Measurements from ENCODE around the gene PLK5.
"Not testable (repeated sequence)": the region's sequence is repeated elsewhere in the genome, so short reads cannot be mapped to it uniquely, and the experiment has no call there.

PLK5 gene

DNA sequence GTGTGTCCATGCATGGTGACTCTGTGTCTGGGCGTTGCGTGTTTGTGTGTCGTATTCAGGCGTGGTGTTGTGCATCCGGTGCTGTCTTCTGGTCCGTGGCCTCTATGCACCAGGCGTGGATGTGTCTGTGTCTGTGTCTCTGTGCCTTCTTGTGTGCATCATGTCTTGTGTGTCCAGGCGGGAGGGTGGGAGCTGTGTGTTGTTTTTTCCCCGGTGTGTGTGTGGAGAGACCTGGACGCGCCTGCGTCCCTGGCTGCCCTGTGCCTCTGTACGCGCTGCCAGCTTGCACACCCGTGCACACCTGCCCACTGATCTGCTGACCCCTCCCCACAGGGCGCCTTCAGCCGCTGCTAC, 1.1 kb downstream of the PLK5 start:
- no peak for DNase-seq (ENCODE audit: low read depth in 2 of 2, low spot score in 1 of 2)

DNA sequence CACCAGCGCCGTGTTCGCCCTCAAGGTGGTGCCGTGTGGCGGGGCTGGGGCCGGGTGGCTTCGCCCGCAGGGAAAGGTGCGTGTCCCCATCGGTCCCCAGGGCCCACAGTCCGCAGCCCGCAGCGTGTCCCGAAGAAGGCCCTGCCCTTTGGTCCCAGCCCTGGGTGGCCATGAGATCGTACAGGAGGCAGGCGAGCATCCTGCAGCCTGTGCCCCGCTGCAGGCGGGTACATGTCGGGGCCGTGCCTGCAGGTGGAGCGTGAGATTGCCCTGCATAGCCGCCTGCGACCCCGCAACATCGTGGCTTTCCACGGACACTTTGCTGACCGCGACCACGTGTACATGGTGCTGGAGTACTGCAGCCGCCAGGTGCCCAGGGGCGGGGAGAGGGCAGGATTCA, 1.5 kb downstream of the PLK5 start:
- DNase-seq (ENCODE audit: low read depth in 2 of 2, low spot score in 1 of 2): no peak

DNA sequence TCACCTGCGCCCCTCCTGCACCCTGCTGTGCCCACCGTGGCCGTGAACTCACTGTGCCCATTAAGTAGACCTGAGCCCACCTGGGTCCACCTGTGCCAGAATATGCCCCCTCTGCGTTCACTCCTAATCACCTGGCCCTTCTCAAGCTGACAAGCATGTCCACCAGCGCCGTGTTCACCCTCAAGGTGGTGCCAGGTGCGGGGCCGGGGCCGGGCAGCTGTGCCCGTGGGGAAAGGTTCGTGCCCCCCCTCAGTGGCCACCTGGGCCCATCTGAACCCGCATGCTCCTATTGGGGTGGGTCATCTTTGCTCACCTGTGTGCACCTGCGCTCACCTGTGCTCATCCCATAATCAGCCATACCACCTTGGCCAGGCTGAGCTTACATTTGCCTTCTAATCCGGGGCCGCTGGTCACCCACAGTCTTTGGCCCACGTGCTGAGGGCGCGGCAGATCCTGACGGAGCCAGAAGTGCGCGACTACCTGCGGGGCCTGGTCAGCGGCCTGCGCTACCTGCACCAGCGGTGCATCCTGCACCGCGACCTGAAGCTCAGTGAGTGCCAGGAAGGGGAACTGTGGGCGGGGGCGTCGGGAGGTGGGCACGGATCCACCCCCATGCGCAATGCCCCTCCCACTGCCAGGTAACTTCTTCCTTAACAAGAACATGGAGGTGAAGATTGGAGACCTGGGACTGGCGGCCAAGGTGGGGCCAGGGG, 2.3 kb downstream of the PLK5 start:
- no peak for DNase-seq (ENCODE audit: low read depth in 2 of 2, low spot score in 1 of 2)

DNA sequence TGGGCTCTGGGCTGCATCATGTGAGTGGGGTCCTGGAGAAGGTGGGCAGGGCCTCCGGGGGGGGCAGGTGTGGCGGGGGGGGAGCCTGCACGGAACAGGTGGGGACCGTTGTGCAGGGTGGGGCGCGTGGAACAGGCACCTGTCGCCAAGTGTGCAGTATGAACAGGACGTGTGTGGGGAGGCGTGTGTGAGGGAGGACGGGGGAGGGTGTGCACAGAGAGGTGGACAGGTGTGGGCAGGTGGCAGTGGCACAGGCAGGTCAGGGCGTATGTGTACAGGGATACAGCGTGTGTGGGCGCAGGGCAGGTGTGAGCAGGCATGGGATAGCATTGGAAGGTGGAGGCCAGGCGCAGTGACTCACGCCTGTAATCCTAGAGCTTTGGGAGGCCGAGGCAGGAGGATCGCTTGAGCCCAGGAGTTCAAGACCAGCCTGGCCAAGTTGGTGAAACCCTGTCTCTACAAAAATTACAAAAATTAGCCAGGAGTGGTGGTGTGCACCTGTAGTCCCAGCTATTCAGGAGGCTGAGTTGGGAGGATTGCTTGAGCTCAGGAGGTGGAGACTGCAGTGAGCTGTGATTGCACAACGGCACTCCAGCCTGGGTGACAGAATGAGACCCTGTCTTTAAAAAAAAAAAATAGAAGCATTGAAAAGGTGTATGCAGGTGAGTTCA, 3.2 kb downstream of the PLK5 start:
- DNase-seq (ENCODE audit: low read depth in 2 of 2, low spot score in 1 of 2): no peak

DNA sequence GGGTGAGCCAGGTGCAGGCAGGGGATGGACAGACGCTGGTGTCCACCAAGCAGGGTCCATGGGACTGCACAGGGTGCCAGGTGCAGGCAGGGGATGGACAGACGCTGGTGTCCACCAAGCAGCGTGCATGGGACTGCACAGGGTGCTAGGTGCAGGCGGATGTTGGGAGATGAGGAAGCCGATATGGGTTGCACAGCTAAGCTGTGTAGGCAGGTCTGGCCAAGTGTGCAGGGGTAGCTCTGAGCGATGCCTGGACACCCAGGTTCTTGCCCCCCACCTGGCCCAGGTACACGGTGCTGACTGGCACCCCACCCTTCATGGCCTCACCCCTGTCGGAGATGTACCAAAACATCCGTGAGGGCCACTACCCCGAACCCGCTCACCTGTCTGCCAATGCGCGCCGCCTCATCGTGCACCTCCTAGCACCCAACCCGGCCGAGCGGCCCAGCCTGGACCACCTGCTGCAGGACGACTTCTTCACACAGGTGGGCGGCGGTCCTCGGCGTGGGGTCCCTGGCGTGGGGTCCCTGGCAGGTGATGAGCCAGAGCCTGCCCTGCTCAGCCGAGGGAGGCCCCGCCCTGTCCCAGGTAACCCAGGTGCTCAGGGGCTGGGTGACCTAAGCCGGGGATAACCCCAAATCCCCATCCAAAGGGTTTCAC, 3.9 kb downstream of the PLK5 start:
- DNase-seq (ENCODE audit: low read depth in 2 of 2, low spot score in 1 of 2): no peak

DNA sequence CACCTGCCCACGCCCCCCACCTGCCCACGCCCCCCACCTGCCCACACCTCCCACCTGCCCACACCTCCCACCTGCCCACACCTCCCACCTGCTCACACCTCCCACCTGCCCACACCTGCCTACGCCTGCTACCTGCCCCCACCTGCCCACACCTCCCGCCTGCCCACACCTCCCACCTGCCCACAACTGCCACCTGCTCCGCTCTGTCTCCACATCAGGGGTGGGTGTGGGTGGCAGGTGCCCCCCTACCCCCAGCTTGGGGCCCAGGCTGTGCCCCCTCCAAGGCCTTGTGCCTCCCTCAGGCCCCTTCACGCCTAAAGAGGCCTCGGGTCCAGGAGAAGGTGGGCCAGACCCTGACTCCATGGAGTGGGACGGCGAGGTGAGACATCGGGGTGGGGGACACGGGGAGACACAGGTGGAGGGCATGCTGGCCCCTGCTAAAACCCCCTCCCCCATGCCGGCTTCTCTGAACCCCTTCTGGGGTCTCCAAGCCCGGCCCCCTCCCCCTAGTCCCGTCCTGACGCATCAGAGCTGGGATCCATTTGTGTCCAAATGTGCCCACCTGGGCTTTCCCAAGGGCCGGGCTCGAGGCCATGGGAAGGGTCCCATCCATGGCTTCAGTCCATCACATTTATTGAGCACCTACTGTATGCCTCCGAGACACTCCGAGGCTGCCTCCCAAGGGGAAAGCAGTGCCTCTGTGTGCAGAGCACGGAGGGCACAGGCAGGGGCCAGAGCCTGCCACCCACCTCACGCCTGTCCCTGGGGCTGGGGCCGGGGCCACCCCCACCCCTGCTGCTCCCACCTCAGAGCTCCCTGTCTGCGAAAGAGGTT, 4.9 kb downstream of the PLK5 start:
- no peak for DNase-seq (ENCODE audit: low read depth in 2 of 2, low spot score in 1 of 2)

DNA sequence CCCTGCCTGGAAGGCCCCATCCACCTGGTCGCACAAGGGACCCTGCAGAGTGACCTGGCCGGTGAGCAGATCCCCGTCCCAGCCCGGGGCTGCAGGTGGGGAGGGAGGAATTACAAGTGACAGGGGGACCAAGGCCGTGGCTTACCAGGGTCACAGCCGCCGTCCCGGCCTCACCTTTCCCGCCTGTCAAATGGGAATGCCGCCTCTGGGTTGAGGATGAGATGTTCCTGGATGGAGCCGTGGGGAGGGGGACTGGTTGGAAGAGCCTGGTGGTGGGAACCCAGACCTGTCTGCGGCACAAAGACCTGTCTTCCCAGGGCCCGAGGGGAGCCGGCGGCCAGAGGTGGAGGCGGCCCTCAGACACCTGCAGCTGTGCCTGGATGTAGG, 5.5 kb downstream of the PLK5 start:
- no peak for DNase-seq (ENCODE audit: low read depth in 2 of 2, low spot score in 1 of 2)

DNA sequence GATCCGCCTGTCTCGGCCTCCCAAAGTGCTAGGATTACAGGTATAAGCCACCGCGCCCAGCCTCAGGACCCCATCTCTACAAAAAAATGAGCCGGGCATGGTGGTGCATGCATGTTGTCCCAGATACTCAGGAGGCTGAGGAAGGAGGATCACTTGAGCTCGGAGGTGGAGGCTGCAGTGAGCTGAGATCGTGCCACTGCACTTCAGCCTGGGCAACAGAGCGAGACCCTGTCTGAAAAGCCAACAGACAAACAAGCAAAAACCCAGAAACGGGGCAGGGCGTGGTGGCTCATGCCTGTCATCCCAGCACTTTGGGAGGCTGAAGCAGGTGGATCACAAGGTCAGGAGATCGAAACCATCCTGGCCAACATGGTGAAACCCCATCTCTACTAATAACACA, 7.0 kb downstream of the PLK5 start:
- DNase-seq (ENCODE audit: low read depth in 2 of 2, low spot score in 1 of 2): not testable (repeated sequence)

DNA sequence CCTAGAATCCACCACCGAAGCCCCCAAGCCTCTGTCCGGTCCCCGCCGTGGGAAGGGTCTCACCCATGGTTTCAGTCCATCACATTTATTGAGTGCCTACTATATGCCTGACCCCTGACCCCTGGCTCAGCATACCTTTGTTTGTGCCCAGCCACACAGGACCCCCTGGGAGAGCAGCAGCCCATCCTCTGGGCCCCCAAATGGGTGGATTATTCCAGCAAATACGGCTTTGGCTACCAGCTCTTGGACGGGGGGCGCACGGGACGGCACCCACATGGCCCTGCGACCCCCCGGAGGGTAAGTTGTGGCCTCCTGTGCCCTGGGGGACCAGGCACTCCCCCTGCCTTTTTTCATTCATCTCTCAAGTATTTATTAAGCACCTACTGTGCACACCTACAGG, 7.7 kb downstream of the PLK5 start:
- no peak for DNase-seq (ENCODE audit: low read depth in 2 of 2, low spot score in 1 of 2)

DNA sequence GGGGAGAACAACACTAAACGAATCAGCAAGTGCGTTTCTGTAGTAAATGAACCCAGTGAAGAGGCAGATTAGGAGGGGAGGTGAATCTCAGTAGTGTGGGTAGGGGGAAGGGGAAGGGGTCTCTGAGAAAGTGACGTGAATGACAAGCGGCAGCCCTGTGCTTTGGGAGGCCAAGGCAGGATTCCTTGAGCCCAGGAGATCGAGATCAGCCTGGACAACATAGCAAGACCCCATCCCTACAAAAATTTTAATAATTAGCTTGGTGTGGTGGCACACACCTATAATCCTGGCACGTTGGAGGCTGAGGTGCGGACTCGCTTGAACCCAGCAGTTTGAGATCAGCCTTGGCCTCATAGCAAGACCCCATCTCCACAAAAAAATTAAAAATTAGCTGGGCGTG, 8.1 kb downstream of the PLK5 start:
- no peak for DNase-seq (ENCODE audit: low read depth in 2 of 2, low spot score in 1 of 2)

DNA sequence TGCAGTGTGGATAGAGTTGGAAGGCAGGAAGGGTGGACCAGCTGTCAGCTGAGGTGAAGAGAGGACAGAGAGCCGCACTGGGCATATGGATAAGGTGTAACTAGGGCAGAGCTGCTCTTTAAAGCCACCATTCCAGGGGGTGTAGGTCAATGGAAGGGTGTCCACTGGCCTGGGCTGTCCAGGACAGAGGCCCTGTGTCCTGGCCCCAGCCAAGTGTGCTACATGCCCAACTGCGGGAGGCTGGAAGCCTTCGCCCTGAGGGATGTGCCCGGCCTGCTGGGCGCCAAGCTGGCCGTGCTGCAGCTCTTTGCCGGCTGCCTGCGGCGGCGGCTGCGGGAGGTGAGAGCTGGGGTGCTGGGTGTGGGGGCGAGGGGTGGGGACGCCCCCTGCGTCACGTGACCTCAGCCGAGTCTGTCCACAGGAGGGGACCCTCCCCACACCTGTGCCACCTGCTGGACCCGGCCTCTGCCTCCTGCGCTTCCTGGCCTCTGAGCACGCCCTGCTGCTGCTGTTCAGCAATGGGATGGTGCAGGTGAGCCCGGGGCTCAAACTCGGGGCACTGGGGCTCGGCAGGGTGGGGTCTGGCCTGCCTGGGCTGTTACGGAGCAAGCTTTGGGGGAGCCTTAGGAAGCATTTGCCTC, 9.8 kb downstream of the PLK5 start:
- no peak for DNase-seq (ENCODE audit: low read depth in 2 of 2, low spot score in 1 of 2)

DNA sequence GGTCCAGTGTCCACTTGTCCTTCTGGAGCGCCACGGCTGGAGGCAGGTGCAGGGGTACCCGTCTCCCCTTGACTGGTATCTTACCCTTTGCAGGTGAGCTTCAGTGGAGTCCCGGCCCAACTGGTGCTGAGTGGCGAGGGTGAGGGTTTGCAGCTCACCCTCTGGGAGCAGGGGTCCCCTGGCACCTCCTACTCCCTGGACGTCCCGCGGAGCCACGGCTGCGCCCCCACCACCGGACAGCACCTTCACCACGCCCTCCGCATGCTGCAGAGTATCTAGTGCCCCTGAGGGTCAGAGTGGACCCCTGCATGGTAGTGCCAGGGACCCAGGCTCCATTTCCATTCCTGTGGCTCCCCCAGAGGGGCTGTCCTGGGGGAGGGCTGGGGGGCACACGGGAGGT, 11.1 kb downstream of the PLK5 start:
- DNase-seq (ENCODE audit: low read depth in 2 of 2, low spot score in 1 of 2): no peak

DNA sequence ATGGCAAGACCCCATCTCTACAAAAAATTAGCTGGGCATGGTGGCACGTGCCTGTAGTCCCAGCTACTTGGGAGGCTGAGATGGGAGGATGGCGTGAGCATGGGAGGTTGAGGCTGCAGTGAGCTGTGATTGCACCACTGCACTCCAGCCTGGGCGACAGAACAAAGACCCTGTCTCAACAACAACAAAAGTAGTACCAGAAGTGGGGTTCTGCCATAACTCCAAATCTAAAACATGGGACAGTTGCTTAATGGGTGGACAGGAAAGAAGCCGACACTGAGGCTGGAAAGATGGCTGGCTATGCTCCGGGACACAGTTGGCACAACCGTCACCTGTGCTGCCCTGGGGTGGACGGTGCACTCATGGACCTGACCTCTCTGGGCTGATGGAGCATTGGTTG, 11.8 kb downstream of the PLK5 start:
- not testable (repeated sequence) for DNase-seq (ENCODE audit: low read depth in 2 of 2, low spot score in 1 of 2)

DNA sequence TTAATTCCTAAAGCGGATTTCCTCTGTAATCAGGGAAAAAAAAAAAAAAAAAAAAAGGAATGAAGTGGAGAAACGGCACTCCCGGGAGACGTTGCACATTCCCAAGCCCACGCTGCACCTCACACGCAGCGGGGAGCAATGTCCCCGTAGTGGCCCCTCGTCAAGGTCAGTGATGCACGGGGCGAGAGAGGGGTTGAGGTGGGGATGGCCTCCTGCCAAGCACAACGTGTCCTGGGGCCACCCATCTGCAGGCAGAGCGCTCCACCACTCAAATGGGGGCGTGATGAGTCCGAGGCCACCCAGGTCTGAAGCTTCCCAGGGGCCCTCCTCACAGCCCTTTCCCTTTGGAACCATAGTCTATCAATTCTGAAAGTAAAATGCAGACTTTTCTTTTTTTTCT, 15.1 kb downstream of the PLK5 start:
- no peak for DNase-seq (ENCODE audit: low read depth in 2 of 2, low spot score in 1 of 2)

DNA sequence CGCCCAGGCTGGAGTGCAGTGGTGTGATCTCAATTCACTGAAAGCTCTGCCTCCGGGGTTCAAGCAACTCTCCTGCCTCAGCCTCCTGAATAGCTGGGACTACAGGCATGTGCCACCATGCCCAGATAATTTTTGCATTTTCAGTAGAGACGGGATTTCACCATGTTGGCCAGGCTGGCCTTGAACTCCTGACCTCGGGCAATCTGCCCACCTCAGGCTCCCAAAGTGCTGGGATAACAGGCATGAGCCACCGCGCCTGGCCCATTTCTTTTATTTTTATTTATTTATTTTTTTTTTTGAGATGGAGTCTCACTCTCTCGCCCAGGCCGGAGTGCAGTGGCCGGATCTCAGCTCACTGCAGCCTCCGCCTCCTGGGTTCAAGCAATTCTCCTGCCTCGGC, 15.9 kb downstream of the PLK5 start:
- DNase-seq (ENCODE audit: low read depth in 2 of 2, low spot score in 1 of 2): not testable (repeated sequence)

DNA sequence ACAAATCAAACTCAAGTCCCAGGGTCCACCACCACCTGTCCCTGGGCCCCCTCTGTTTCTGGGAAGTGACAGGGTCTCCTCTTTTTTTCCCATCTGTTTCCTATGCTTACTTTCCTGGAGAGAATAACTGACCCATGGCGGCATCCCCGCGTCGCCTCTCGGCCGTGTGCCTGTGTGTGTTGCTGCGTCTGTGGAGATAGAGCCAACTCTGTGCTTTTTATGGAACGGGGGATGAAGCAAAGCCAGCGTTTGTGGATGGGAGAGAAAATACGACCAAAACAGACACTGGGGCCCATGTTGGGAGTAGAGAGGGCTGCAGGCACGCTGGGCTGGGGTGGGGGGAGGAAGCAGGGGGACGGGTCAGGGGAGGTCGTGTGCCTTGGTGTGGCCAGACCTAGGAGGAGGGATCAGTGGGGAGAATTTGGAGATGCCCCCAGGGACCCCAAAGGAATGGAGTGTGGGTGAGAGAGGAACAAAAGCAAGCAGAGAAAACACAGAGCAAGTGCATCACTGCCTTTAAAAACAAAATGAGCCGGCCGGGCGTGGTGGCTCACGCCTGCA, 16.6 kb downstream of the PLK5 start:
- DNase-seq (ENCODE audit: low read depth in 2 of 2, low spot score in 1 of 2): no peak

DNA sequence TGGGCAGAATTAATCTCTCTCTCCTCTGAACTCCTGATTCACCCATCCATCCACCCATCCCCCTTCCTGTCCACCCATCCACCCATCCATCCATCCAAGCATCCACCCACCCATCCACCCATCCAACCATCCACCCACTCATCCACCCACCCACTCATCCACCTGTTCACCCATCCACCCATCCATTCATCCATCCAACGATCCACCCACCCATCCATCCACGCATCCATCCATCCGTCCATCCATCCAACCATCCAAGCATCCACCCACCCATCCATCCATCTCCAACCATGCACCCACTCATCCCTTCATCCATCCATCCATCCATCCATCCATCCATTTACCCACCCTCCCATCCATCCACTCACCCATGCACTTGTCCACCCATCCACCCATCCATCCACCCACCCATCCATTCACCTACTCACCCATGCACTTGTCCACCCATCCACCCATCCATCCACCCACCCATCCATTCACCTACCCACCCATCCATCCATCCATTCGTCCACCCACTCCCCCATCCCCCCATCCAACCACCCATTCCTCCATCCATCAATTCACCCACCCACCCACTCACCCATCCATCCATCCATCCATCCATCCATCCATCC, 25.6 kb downstream of the PLK5 start:
- no peak for DNase-seq (ENCODE audit: low read depth in 2 of 2, low spot score in 1 of 2)

DNA sequence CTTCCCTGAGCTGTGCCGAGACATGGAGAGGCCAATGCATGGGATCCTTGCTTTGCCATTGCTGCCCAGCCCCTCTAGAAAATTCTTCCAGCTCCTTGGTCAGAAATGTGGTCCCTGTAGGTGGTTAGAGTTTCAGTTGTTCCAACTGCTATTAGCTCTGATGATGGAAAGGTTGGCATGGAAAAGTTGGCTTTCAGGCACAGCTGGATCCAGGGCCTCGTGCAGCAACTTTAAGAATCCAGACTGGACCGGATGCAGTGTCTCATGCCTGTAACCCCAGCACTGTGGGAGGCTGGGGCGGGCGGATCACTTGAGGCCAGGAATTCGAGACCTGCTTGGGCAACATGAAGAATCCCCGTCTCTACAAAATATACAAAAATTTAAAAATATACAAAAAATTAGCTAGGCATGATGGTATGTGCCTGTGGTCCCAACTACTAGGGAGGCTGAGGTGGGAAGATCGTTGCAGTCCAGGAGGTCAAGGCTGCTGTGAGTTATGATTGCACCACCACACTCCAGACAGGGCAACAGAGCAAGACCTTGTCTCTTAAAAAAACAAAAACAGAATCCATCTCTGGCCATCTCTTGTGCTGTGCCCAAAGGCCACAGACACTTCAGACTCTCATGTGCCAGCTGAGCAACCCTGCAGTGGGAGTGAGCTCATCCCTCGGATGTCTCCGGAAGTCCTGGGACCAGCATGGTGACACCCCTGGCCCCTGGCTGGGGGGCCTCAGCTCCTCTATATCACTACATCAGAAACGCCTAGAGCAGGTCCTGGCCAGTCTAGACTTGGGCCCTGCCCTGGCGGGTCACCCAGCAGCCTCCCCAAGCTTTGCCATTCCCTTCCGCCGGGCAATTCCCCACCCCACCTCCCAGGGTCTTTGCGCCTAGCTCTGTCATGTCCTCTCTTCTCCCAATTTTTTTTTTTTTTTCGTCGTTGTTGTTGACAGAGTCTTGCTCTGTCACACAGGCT, 27.5 kb downstream of the PLK5 start:
- DNase-seq (ENCODE audit: low read depth in 2 of 2, low spot score in 1 of 2): no peak

DNA sequence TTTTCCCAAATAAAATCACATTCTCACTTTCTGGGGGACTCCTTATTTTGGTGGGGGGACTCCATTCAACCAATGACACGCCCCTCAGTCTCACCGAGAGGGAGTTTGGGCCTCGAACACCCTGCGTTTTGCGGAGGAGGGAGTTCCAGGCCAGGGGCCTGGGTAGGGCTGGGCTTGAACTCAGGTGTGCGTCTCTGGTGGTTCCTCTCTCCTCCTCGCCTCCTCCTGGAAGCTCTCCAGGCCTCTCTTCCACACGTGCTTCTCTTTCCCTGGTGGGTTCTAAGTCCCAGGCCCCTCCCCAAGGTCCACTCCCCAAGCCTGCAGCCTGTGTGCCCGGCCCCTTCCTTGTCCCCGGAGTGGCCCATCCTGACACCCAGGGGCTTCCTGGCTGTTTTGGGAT, 29.5 kb downstream of the PLK5 start:
- DNase-seq (ENCODE audit: low read depth in 2 of 2, low spot score in 1 of 2): no peak

All from stimulated activated CD8-positive, alpha-beta memory T cell treated with anti-CD3 and anti-CD28 coated beads, Interleukin-4, amount 100 ng/mL, for 1 hour (primary cell).